Mucosa of rectum (tissue), 2 donors: ENCODE measurements around the gene ATG13.

Source experiments
- H3K27ac ChIP-seq, 2 donors: one replicate each; pipeline ENCODE4 v1.7.0; 2013; ENCODE audit warnings: inconsistent platforms in 2 of 2, low read depth in 2 of 2, low read length in 2 of 2
- H3K27me3 ChIP-seq, 2 donors: one replicate each; pipeline ENCODE4 v1.7.0; 2013; ENCODE audit warnings: low read length in 2 of 2; ENCODE audit not compliant: control insufficient read depth in 2 of 2, insufficient read depth in 2 of 2
- H3K36me3 ChIP-seq, 2 donors: one replicate each; pipeline ENCODE4 v1.7.0; 2013; ENCODE audit warnings: low read length in 2 of 2; ENCODE audit not compliant: control insufficient read depth in 2 of 2, insufficient read depth in 2 of 2
- H3K4me1 ChIP-seq, 2 donors: one replicate each; pipeline ENCODE4 v1.7.0; 2013; ENCODE audit warnings: low read length in 2 of 2, mild to moderate bottlenecking in 1 of 2; ENCODE audit not compliant: control insufficient read depth in 2 of 2, insufficient read depth in 2 of 2
- H3K4me3 ChIP-seq, 2 donors: one replicate each; pipeline ENCODE4 v1.7.0; 2013; ENCODE audit warnings: low read length in 2 of 2
- H3K9ac ChIP-seq, 2 donors: one replicate each; pipeline ENCODE4 v1.7.0; 2013; ENCODE audit warnings: low read length in 2 of 2, low read depth in 1 of 2, mild to moderate bottlenecking in 1 of 2
- H3K9me3 ChIP-seq, 2 donors: one replicate each; pipeline ENCODE4 v1.7.0; 2013; ENCODE audit warnings: low read length in 2 of 2; ENCODE audit not compliant: control insufficient read depth in 2 of 2
- donor health status: healthy.
- donor health status: Normal muscosa, but diverticular disease.

Gene ATG13

DNA sequence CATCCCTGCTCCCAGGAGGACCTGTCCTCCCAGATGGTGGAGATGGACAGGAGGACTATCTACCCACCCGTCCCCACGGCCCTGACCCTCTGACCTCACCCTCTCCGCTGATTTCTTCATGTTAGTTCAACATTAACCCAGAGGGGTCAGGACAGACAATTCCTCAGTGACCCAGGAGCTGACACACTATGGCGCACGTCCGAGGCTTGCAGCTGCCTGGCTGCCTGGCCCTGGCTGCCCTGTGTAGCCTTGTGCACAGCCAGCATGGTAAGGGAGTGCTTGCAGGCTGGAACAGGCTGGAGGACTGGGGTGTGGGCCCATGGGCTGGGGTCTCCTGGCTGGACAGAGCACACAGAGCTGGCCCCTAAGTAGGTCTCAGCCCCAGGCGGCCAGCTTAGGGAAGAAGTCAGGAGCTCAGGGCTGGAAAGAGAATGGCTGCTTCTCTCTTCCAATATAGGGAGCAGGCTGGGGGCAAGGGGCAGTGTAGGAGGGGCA, 101.7 kb downstream of the ATG13 start, which contains the start of gene F2:
F2 (plus strand) TSS at position 166 of the 495 bp plus-strand sequence; CDS start at position 189, 23 bp downstream.
- Histone ChIP-seq H3K9ac (no peak within 1 kb of the TSS), H3K27me3 (no peaks in the 10 kb centered on the region), H3K36me3 (no peaks in the 10 kb centered on the region), H3K9me3 (no peaks in the 10 kb centered on the region), H3K4me1 (peaks cover 3 to 10% of the 10 kb centered on the region in 2 donors), H3K27ac (peak within 1 kb of the TSS; percentile 56 to 58), H3K4me3 (no peak within 1 kb of the TSS)

- Histone ChIP-seq H3K9ac (no peak overlapping the region), H3K27ac (no peak overlapping the region), H3K27me3 (no peaks in the 10 kb centered on the region), H3K4me1 (peaks cover 3 to 10% of the 10 kb centered on the region in 2 donors), H3K9me3 (no peaks in the 10 kb centered on the region), H3K36me3 (no peaks in the 10 kb centered on the region), H3K4me3 (no peak overlapping the region)
Measured at GRCh38 chr11:46719543-46720218, 102.3 kb downstream of the ATG13 start.

DNA sequence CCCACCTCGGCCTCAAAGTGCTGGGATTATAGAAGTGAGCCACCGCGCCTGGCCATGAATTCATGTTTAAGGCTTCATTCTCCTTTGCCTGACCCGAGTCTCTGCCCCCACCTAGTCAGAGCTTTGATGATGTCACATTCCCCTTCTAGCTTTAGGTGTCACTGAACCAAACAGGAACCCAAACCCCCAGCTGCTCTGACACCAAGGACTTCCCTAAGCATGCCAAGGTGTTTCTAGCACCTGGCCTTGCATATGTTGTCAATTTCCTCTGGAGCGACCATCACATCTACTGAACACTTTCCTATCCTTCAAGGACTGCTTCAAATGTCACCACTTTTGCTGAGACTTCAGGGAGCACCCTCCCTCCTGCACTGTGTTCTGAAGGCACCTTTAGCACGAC, 103.9 kb downstream of the ATG13 start:
- no peak overlapping the region for H3K27ac ChIP-seq
- no peaks in the 10 kb centered on the region for H3K9me3 ChIP-seq
- H3K4me1 ChIP-seq: peaks cover 3 to 10% of the 10 kb centered on the region in 2 donors
- H3K4me3 ChIP-seq: no peak overlapping the region
- H3K9ac ChIP-seq: no peak overlapping the region
- H3K27me3 ChIP-seq: no peaks in the 10 kb centered on the region
- no peaks in the 10 kb centered on the region for H3K36me3 ChIP-seq

- Histone ChIP-seq H3K4me3 (no peak overlapping the region), H3K27ac (no peak overlapping the region), H3K36me3 (no peaks in the 10 kb centered on the region), H3K27me3 (no peaks in the 10 kb centered on the region), H3K9me3 (no peaks in the 10 kb centered on the region), H3K4me1 (peaks cover 3 to 9% of the 10 kb centered on the region in 2 donors), H3K9ac (no peak overlapping the region)
Measured at GRCh38 chr11:46722566-46723358, 105.4 kb downstream of the ATG13 start.

DNA sequence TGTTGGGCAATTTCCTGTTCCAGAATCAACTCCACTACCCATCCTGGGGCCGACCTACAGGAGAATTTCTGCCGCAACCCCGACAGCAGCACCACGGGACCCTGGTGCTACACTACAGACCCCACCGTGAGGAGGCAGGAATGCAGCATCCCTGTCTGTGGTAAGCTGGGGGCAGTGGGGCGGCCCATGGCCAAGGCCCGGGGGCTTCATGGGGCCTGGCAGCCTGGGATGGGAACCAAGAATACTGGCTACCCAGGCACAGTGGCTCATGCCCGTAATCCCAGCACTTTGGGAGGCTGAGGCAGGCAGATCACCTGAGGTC, 106.0 kb downstream of the ATG13 start:
- no peak overlapping the region for H3K9ac ChIP-seq
- H3K36me3 ChIP-seq: no peaks in the 10 kb centered on the region
- H3K27ac ChIP-seq: no peak overlapping the region

GRCh38 chr11:46724088-46724487, 106.7 kb downstream of the ATG13 start:
- Histone ChIP-seq H3K4me3 (no peak overlapping the region), H3K4me1 (no peaks in the 10 kb centered on the region), H3K27ac (no peak overlapping the region), H3K36me3 (no peaks in the 10 kb centered on the region), H3K9ac (no peak overlapping the region), H3K27me3 (no peaks in the 10 kb centered on the region), H3K9me3 (no peaks in the 10 kb centered on the region)

More for the DNA sequence above, 106.0 kb downstream of the ATG13 start:
- H3K27me3 ChIP-seq: no peaks in the 10 kb centered on the region
- no peak overlapping the region for H3K4me3 ChIP-seq
- no peaks in the 10 kb centered on the region for H3K9me3 ChIP-seq
- peaks cover 2 to 4% of the 10 kb centered on the region in 2 donors for H3K4me1 ChIP-seq
